Measurements from ENCODE around the gene MACF1. TPM values are rescaled to one million over a fixed set of nuclear protein-coding genes. Genes with fewer than 3 reads are reported as not detected.
A peak's percentile ranks its signal among the peaks of the same experiment; 100 is the strongest.

Gene MACF1
- total and polyA plus RNA-seq, 2 donors (not counting 1 experiment from before 2014, with no cell fraction given), result 64.1 to 159 TPM

GRCh38 chr1:39352881-39353280, 148.4 kb downstream of the MACF1 start:
- Histone ChIP-seq H3K9me3 (ENCODE audit: control extremely low read depth in 1 of 3, control insufficient read depth in 2 of 3, insufficient read depth in 1 of 3, low read length in 2 of 3) (no peaks in the 10 kb centered on the region), H3K9ac (ENCODE audit: low read length) (no peak overlapping the region), H3K27me3 (replicated peaks in 1 of 4; ENCODE audit: control extremely low read depth in 1 of 4, control insufficient read depth in 3 of 4, insufficient read depth in 4 of 4, low read length in 3 of 4) (no peaks in the 10 kb centered on the region), H3K36me3 (replicated peaks in 1 of 2; ENCODE audit: control extremely low read depth in 1 of 2, control insufficient read depth in 1 of 2, extremely low read depth in 1 of 2, insufficient read depth in 2 of 2, low read length in 1 of 2) (peaks cover 9 to 95% of the 10 kb centered on the region in 2 experiments), H3K4me3 (ENCODE audit: control extremely low read depth in 1 of 5, extremely low read depth in 1 of 5, insufficient read depth in 1 of 5, low read depth in 2 of 5, low read length in 4 of 5) (no peak overlapping the region), H2AFZ (ENCODE audit: insufficient read depth, low read depth, low read length, poor library complexity, severe bottlenecking) (no peak overlapping the region), H3K4me1 (ENCODE audit: control insufficient read depth in 2 of 2, insufficient read depth in 2 of 2, low read length in 2 of 2) (no peaks in the 10 kb centered on the region), H3K4me2 (replicated peaks; ENCODE audit: low read depth, low read length, poor library complexity, severe bottlenecking) (no peak overlapping the region), H3K79me2 (ENCODE audit: control insufficient read depth, insufficient read depth, low read length) (no peaks in the 10 kb centered on the region), H4K20me1 (ENCODE audit: control insufficient read depth, insufficient read depth, low read length, poor library complexity, severe bottlenecking) (no peaks in the 10 kb centered on the region), H3K27ac (ENCODE audit: low read length in 2 of 2) (no peak overlapping the region)
- no peaks in the 10 kb centered on the region for H3K4me1 Mint-ChIP-seq
- no peak for TF ChIP-seq CTCF (IDR thresholded peaks at IDR 0.05)
- TF ChIP-seq EZH2 (IDR thresholded peaks at IDR 0.05; ENCODE audit: borderline replicate concordance, insufficient read depth, low read depth, low read length, poor library complexity, severe bottlenecking), result no peak
- ChIA-PET CTCF (interaction anchor here (1.1 to 1.7 kb wide), 2 partner anchors 58 to 161 kb away, joined by 3 to 5 read pairs; no protein-coding TSS in a partner anchor), POLR2A (no interaction called here)
- ATAC-seq (ENCODE audit: low read depth), result no peak
- H3K4me3 Mint-ChIP-seq, result no peak overlapping the region
- no peak overlapping the region for H3K27ac Mint-ChIP-seq
- no peak for DNase-seq
- H3K9me3 Mint-ChIP-seq (ENCODE audit: insufficient read depth), result no peaks in the 10 kb centered on the region
- WGBS (ENCODE audit: insufficient coverage), result 100% methylated on average over 2 of the region's 3 CpGs
- H3K27me3 Mint-ChIP-seq, result no peaks in the 10 kb centered on the region
- intact Hi-C loops (cut with micrococcal nuclease), result no loop called here

GRCh38 chr1:39354572-39354971, 150.1 kb downstream of the MACF1 start:
- ATAC-seq (ENCODE audit: low read depth) (no peak), DNase-seq (peak; percentile 22)
- Histone ChIP-seq H3K9ac (ENCODE audit: low read length) (no peak overlapping the region), H3K27me3 (replicated peaks in 1 of 4; ENCODE audit: control extremely low read depth in 1 of 4, control insufficient read depth in 3 of 4, insufficient read depth in 4 of 4, low read length in 3 of 4) (no peaks in the 10 kb centered on the region), H3K79me2 (ENCODE audit: control insufficient read depth, insufficient read depth, low read length) (no peaks in the 10 kb centered on the region), H3K27ac (ENCODE audit: low read length in 2 of 2) (no peak overlapping the region), H4K20me1 (ENCODE audit: control insufficient read depth, insufficient read depth, low read length, poor library complexity, severe bottlenecking) (no peaks in the 10 kb centered on the region), H3K4me2 (replicated peaks; ENCODE audit: low read depth, low read length, poor library complexity, severe bottlenecking) (no peak overlapping the region), H3K9me3 (ENCODE audit: control extremely low read depth in 1 of 3, control insufficient read depth in 2 of 3, insufficient read depth in 1 of 3, low read length in 2 of 3) (no peaks in the 10 kb centered on the region), H2AFZ (ENCODE audit: insufficient read depth, low read depth, low read length, poor library complexity, severe bottlenecking) (no peak overlapping the region), H3K36me3 (replicated peaks in 1 of 2; ENCODE audit: control extremely low read depth in 1 of 2, control insufficient read depth in 1 of 2, extremely low read depth in 1 of 2, insufficient read depth in 2 of 2, low read length in 1 of 2) (peaks cover 8 to 95% of the 10 kb centered on the region in 2 experiments), H3K4me1 (ENCODE audit: control insufficient read depth in 2 of 2, insufficient read depth in 2 of 2, low read length in 2 of 2) (no peaks in the 10 kb centered on the region), H3K4me3 (ENCODE audit: control extremely low read depth in 1 of 5, extremely low read depth in 1 of 5, insufficient read depth in 1 of 5, low read depth in 2 of 5, low read length in 4 of 5) (no peak overlapping the region)
- H3K9me3 Mint-ChIP-seq (ENCODE audit: insufficient read depth), result no peaks in the 10 kb centered on the region
- H3K27me3 Mint-ChIP-seq, result no peaks in the 10 kb centered on the region
- no peak overlapping the region for H3K4me3 Mint-ChIP-seq
- no peak for TF ChIP-seq CTCF (IDR thresholded peaks at IDR 0.05)
- no peak for TF ChIP-seq EZH2 (IDR thresholded peaks at IDR 0.05; ENCODE audit: borderline replicate concordance, insufficient read depth, low read depth, low read length, poor library complexity, severe bottlenecking)
- ChIA-PET POLR2A (interaction anchor here (0.6 kb wide), 1 partner anchor 117 kb away, joined by 5 read pairs; no protein-coding TSS in a partner anchor), CTCF (interaction anchor here (1.2 to 1.7 kb wide), 3 partner anchors 56 to 256 kb away, joined by 3 to 10 read pairs (median 5); no protein-coding TSS in a partner anchor)
- intact Hi-C loops (cut with micrococcal nuclease), result no loop called here
- H3K27ac Mint-ChIP-seq, result peak overlapping the region; percentile 13
- no peaks in the 10 kb centered on the region for H3K4me1 Mint-ChIP-seq
- WGBS (ENCODE audit: insufficient coverage), result no CpG with 5 or more reads among the region's 3 CpGs
